Measurements from ENCODE around the gene MYCBP2.

The MYCBP2 gene

GRCh38 chr13:77343841-77344240 is 16.9 kb upstream of the MYCBP2 start:
- CTCF ChIA-PET: interaction anchor here (1.0 to 1.5 kb wide), 3 partner anchors 9 to 18 kb away, joined by 3 read pairs; no protein-coding TSS in a partner anchor
- no peak for DNase-seq (ENCODE audit: extremely low spot score)
- POLR2A ChIA-PET: no interaction called here
- TF ChIP-seq, protein P1, sequence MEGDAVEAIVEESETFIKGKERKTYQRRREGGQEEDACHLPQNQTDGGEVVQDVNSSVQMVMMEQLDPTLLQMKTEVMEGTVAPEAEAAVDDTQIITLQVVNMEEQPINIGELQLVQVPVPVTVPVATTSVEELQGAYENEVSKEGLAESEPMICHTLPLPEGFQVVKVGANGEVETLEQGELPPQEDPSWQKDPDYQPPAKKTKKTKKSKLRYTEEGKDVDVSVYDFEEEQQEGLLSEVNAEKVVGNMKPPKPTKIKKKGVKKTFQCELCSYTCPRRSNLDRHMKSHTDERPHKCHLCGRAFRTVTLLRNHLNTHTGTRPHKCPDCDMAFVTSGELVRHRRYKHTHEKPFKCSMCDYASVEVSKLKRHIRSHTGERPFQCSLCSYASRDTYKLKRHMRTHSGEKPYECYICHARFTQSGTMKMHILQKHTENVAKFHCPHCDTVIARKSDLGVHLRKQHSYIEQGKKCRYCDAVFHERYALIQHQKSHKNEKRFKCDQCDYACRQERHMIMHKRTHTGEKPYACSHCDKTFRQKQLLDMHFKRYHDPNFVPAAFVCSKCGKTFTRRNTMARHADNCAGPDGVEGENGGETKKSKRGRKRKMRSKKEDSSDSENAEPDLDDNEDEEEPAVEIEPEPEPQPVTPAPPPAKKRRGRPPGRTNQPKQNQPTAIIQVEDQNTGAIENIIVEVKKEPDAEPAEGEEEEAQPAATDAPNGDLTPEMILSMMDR (IDR thresholded peaks at IDR 0.05; ENCODE audit: control extremely low read depth, extremely low read depth, low read depth, missing control alignments): no peak

DNA sequence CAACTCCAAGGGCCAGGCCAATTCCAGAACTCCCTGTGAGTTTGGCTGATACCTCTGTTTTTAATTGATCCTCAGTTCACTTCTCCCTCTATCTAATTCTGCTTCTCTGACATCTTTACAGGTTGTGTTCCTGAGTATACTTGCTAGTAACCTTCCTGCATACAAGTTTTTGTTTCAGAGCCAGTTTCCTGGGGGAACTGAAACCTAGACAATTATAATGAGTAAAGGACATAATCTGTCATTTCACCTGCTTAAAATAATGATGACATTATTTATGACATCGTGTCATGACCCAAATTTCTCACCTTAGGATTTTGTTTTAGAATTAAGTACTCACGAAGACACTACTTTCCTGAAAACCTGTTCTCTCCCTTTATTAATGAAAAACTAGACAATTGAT is 12.5 kb upstream of the MYCBP2 start:
- POLR2A ChIA-PET: no interaction called here
- DNase-seq (ENCODE audit: extremely low spot score): peak; percentile 42

GRCh38 chr13:77338961-77339401 is 12.1 kb upstream of the MYCBP2 start:
- no peak for DNase-seq (ENCODE audit: extremely low spot score)
- POLR2A ChIA-PET: no interaction called here
- CTCF ChIA-PET: interaction anchor here (1.0 to 1.6 kb wide), 4 partner anchors 11 to 139 kb away, joined by 3 to 5 read pairs (median 4); partner anchors contain the start of gene MYCBP2
- TF ChIP-seq, protein P1 (IDR thresholded peaks at IDR 0.05; ENCODE audit: control extremely low read depth, extremely low read depth, low read depth, missing control alignments): no peak

More for the DNA sequence above, 12.5 kb upstream of the MYCBP2 start:
- CTCF ChIA-PET: interaction anchor here (1.0 to 1.6 kb wide), 3 partner anchors 12 to 139 kb away, joined by 3 to 5 read pairs (median 4); partner anchors contain the start of gene MYCBP2
- TF ChIP-seq, protein P1 (IDR thresholded peaks at IDR 0.05; ENCODE audit: control extremely low read depth, extremely low read depth, low read depth, missing control alignments): no peak

DNA sequence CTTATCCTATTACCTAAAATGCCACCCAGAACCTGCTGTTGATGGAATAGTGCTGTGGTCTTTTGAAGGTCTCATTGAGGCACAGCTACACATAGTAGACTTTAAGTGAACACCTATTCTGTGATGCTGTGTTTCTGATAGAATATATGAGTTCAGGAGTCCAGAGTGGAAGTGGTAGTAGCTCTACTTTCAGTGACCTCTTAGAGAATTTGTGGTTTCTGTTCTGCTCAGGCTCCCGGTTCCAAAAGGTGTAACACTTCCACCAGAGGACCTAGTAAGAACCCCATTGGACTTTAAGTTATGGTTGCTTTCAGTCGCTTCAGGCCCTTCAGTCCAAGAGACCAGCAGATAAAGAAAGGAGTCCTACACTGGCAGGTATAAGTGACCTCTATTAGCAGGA is 11.4 kb upstream of the MYCBP2 start:
- ChIA-PET CTCF (interaction anchor here (1.0 to 1.6 kb wide), 5 partner anchors 11 to 140 kb away, joined by 3 to 5 read pairs (median 4); partner anchors contain the start of gene MYCBP2), POLR2A (no interaction called here)
- no peak for DNase-seq (ENCODE audit: extremely low spot score)
- TF ChIP-seq, protein P1 (IDR thresholded peaks at IDR 0.05; ENCODE audit: control extremely low read depth, extremely low read depth, low read depth, missing control alignments): no peak

DNA sequence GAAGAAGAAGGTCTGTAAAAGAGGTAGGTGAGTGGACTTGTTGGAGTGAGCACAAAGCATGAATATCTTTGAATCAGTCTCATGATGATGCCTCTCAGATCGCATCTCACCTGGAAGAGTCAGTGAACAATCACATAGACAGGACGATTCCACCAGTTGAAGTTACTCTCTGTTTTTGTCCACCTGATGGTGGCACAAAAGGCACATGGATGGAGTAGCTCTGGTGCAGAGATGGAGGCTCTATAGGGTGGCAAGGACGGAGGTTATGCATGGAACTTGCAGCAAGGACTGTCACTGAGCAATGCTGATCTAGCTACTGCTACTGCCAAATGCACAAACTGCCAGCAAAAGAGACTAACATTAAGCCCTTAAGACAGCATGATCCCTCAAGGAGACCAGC is 10.3 kb upstream of the MYCBP2 start:
- CTCF ChIA-PET: interaction anchor here (0.9 to 2.9 kb wide), 6 partner anchors 10 to 228 kb away, joined by 3 to 14 read pairs (median 4); partner anchors contain the start of gene MYCBP2

GRCh38 chr13:77335543-77335942 is 8.6 kb upstream of the MYCBP2 start:
- POLR2A ChIA-PET: no interaction called here
- DNase-seq (ENCODE audit: extremely low spot score): no peak
- TF ChIP-seq, protein P1 (IDR thresholded peaks at IDR 0.05; ENCODE audit: control extremely low read depth, extremely low read depth, low read depth, missing control alignments): no peak
- CTCF ChIA-PET: interaction anchor here (1.1 to 2.9 kb wide), 6 partner anchors 8 to 164 kb away, joined by 3 to 14 read pairs (median 3); partner anchors contain the start of gene MYCBP2

More for the DNA sequence above, 10.3 kb upstream of the MYCBP2 start:
- POLR2A ChIA-PET: interaction anchor here (0.5 kb wide), 1 partner anchor 90 kb away, joined by 4 read pairs; no protein-coding TSS in a partner anchor
- no peak for DNase-seq (ENCODE audit: extremely low spot score)
- TF ChIP-seq, protein P1 (IDR thresholded peaks at IDR 0.05; ENCODE audit: control extremely low read depth, extremely low read depth, low read depth, missing control alignments): peak; percentile 10
